ENCODE measurements around the gene NR1H2.
"Not testable (repeated sequence)": the region's sequence is repeated elsewhere in the genome, so short reads cannot be mapped to it uniquely, and the experiment has no call there.

The NR1H2 gene

GRCh38 chr19:50347089-50347581 is 29.1 kb upstream of the NR1H2 start:
- not testable (repeated sequence) for DNase-seq

GRCh38 chr19:50349277-50350057 is 26.8 kb upstream of the NR1H2 start:
- no peak for DNase-seq

- DNase-seq, result no peak
Observed at GRCh38 chr19:50352242-50352641, 24.0 kb upstream of the NR1H2 start.

- DNase-seq, result not testable (repeated sequence)
Observed at GRCh38 chr19:50353487-50353880, 22.8 kb upstream of the NR1H2 start.

- DNase-seq, result no peak
Observed at GRCh38 chr19:50356691-50357177, 19.5 kb upstream of the NR1H2 start.

GRCh38 chr19:50357178-50358100 is 18.8 kb upstream of the NR1H2 start:
- peak; percentile 57 for DNase-seq

- peak; percentile 30 for DNase-seq
Observed at GRCh38 chr19:50358483-50359327, 17.6 kb upstream of the NR1H2 start.

GRCh38 chr19:50359328-50359818 is 16.9 kb upstream of the NR1H2 start:
- no peak for DNase-seq

GRCh38 chr19:50361290-50362029 is 14.8 kb upstream of the NR1H2 start:
- no peak for DNase-seq

- DNase-seq, result no peak
Observed at GRCh38 chr19:50362030-50362412, 14.2 kb upstream of the NR1H2 start.

- DNase-seq, result no peak
Observed at GRCh38 chr19:50362656-50363424, 13.4 kb upstream of the NR1H2 start.

- DNase-seq, result no peak
Observed at GRCh38 chr19:50365434-50366306, 10.6 kb upstream of the NR1H2 start, which contains the start of gene NAPSA. Gene NAPSA (minus strand): TSS chr19:50365639. CDS start chr19:50365621, 18 bp downstream.

GRCh38 chr19:50368649-50369570 is 7.3 kb upstream of the NR1H2 start:
- peak; percentile 33 for DNase-seq

GRCh38 chr19:50371914-50372475 is 4.3 kb upstream of the NR1H2 start:
- no peak for DNase-seq

GRCh38 chr19:50377051-50377461 is 799 bp downstream of the NR1H2 start:
- no peak for DNase-seq

GRCh38 chr19:50377517-50377916 is 1.3 kb downstream of the NR1H2 start:
- DNase-seq, result no peak

GRCh38 chr19:50378169-50378862 is 2.1 kb downstream of the NR1H2 start:
- no peak for DNase-seq

- no peak for DNase-seq
Observed at GRCh38 chr19:50378863-50379236, 2.6 kb downstream of the NR1H2 start.

Measured in NCI-H446 treated with DMSO at 0.1 percent for 48 hours (cell line).